ENCODE results near the gene GPR137. TPM values are rescaled to one million over a fixed set of nuclear protein-coding genes. Genes with fewer than 3 reads are reported as not detected.

Gene GPR137
- total and polyA plus RNA-seq, 9 of the 15 experiments (the other 6 are each of a cell fraction or from before 2014, with no cell fraction given) = 0.32 to 26.7 (median 10.7) TPM

GRCh38 chr11:64269540-64270220 is 16.0 kb upstream of the GPR137 start (continued):
- TF ChIP-seq CGGBP1 (CRISPR knock-in tag; IDR thresholded peaks at IDR 0.05) (0 out of 2 replicates have a peak, but pooled peaks have one; percentile 67), BCL6 (CRISPR knock-in tag; IDR thresholded peaks at IDR 0.05) (no peak), POLR3A (IDR thresholded peaks at IDR 0.05; ENCODE audit: borderline replicate concordance, extremely low read depth, insufficient read depth, insufficient read length) (no peak), ZNF507 (tag; conservative IDR thresholded peaks at IDR 0.05) (no peak), TRIM25 (IDR thresholded peaks at IDR 0.05; ENCODE audit: borderline replicate concordance) (no peak), PTRF (tag; IDR thresholded peaks at IDR 0.05) (no peak), KDM5B (IDR thresholded peaks at IDR 0.05; ENCODE audit: insufficient replicate concordance, low read depth, low read length) (no peak), BMI1 (IDR thresholded peaks at IDR 0.05; ENCODE audit: low read length) (no peak), CHD1 (IDR thresholded peaks at IDR 0.05; ENCODE audit: low read length) (no peak), ZNF551 (CRISPR knock-in tag; IDR thresholded peaks at IDR 0.05) (no peak), ZNF12 (CRISPR knock-in tag; IDR thresholded peaks at IDR 0.05) (peak; percentile 77), EWSR1 (IDR thresholded peaks at IDR 0.05; ENCODE audit: borderline replicate concordance, low read depth, partially characterized antibody) (no peak), ZNF785 (CRISPR knock-in tag; IDR thresholded peaks at IDR 0.05) (no peak), FOXK1 (CRISPR knock-in tag; IDR thresholded peaks at IDR 0.05; ENCODE audit: borderline replicate concordance) (no peak; the same call in 1 of the 2 replicates), NR1H2 (CRISPR knock-in tag; IDR thresholded peaks at IDR 0.05) (peak; percentile 98; the same call in 1 of the 2 replicates), ESRRA (IDR thresholded peaks at IDR 0.05; ENCODE audit: borderline replicate concordance, low read depth) (peak; percentile 97), ID3 (CRISPR knock-in tag; IDR thresholded peaks at IDR 0.05) (no peak), ID3 (tag; IDR thresholded peaks at IDR 0.05) (no peak; the same call in 1 of the 2 replicates), PKNOX1 (IDR thresholded peaks at IDR 0.05) (peak; percentile 74), KAT8 (IDR thresholded peaks at IDR 0.05; ENCODE audit: low read depth) (no peak), DEAF1 (CRISPR knock-in tag; IDR thresholded peaks at IDR 0.05) (peak; percentile 33), ZNF695 (CRISPR knock-in tag; IDR thresholded peaks at IDR 0.05) (no peak), SNIP1 (IDR thresholded peaks at IDR 0.05; ENCODE audit: low read depth) (no peak), ZNF445 (CRISPR knock-in tag; IDR thresholded peaks at IDR 0.05; ENCODE audit: low read depth) (no peak)
